ENCODE data around the gene RPL15. TPM values are rescaled to one million over a fixed set of nuclear protein-coding genes. Genes with fewer than 3 reads are reported as not detected.

The RPL15 gene
- total and polyA plus RNA-seq, 2 of the 13 experiments (the other 11 are each of a cell fraction or from before 2014, with no cell fraction given) = 1,297 to 3,693 TPM

GRCh38 chr3:23945913-23946687 is 29.2 kb downstream of the RPL15 start (continued):
- TF ChIP-seq ZNF777 (CRISPR knock-in tag; IDR thresholded peaks at IDR 0.05) = peak; percentile 41
- TF ChIP-seq BRCA1 (CRISPR knock-in tag; IDR thresholded peaks at IDR 0.05) = no peak
- TF ChIP-seq ZSCAN12 (CRISPR knock-in tag; IDR thresholded peaks at IDR 0.05) = no peak
- TF ChIP-seq ZNF710 (CRISPR knock-in tag; IDR thresholded peaks at IDR 0.05; ENCODE audit: borderline replicate concordance) = no peak; the same call in 1 of the 2 replicates
- TF ChIP-seq ZNF704 (CRISPR knock-in tag; IDR thresholded peaks at IDR 0.05; ENCODE audit: borderline replicate concordance) = peak; percentile 43; the same call in 1 of the 2 replicates
- TF ChIP-seq ZNF850 (CRISPR knock-in tag; conservative IDR thresholded peaks at IDR 0.05) = peak; percentile 66; the same call in 1 of the 2 replicates
- no peak; the same call in none of the 2 replicates for TF ChIP-seq ZNF547 (CRISPR knock-in tag; IDR thresholded peaks at IDR 0.05)
- TF ChIP-seq HIVEP1 (CRISPR knock-in tag; IDR thresholded peaks at IDR 0.05) = peak; percentile 94
- no peak for TF ChIP-seq RNF219 (CRISPR knock-in tag; IDR thresholded peaks at IDR 0.05)
- peak; percentile 61; the same call in 1 of the 2 replicates for TF ChIP-seq THRA (CRISPR knock-in tag; IDR thresholded peaks at IDR 0.05; ENCODE audit: borderline replicate concordance)
- 0 out of 2 replicates have a peak, but pooled peaks have one; percentile 32 for TF ChIP-seq ZNF317 (CRISPR knock-in tag; IDR thresholded peaks at IDR 0.05)
- peak; percentile 46; the same call in 1 of the 2 replicates for TF ChIP-seq NR0B2 (CRISPR knock-in tag; IDR thresholded peaks at IDR 0.05)
- peak; percentile 70 for TF ChIP-seq UBTF (CRISPR knock-in tag; IDR thresholded peaks at IDR 0.05)
- no peak for TF ChIP-seq STAT6 (CRISPR knock-in tag; IDR thresholded peaks at IDR 0.05; ENCODE audit: borderline replicate concordance)
